Hindlimb muscle (tissue), 1 donor: Measurements from ENCODE around the gene NHLRC4. TPM values are rescaled to one million over a fixed set of nuclear protein-coding genes. Genes with fewer than 3 reads are reported as not detected.
A peak's percentile ranks its signal among the peaks of the same experiment; 100 is the strongest.

Experiments
- DNase-seq: peaks from one replicate; pipeline ENCODE4 v3.0.0-alpha.2; 2013
- polyA plus RNA-seq: library from polyadenylated mRNA; unstranded; fragments of 120-200 nt; gene quantifications from one replicate; pipeline ENCODE4 v1.2.1, GENCODE V29; 2013; ENCODE audit not compliant: insufficient read length

Gene NHLRC4
- polyA plus RNA-seq: 1.4 TPM

DNA sequence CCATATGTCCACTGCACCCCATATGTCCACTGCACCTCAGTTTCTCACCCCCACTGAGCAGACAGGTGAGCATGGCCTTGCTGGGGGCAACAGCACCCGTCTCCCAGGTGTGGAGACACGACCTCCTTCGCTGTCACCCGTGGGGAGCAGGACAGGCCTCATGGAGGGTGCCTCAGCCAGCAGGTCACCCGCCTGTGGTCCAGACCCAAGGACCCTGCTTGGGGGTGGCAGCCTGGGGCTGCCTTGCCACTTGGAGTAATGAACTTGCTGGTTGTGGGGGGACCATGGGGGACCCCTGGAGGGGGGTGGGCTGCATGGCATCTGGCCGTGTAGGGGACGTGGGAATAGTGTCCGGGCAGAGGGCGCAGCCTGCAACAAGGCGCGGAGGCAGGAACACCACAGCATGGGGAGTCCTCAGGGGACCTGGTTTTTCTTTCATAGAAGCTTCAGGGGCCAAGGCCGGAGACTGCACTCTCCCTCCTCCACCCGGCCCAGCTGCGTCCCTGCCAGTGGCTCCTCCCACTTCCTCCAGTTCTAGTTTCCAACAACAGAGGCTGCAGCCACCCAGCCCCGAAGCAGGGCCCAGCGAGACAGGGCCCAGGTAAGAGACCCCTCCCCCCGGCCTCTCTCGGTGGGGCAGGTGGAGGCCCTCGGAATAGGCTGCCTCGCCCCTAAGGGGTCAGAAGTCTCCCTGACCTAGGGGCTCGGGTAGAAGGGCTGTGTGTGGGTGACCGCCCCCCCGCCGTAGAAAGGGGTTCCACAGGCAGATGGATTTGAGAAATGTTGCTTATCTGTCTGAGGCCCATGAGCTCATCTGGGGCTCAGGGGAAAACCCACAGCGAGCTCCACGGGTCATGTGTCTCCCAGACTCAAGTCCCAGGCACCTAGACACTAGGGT is at the start of gene NHLRC4:
Gene NHLRC4, plus strand, starts transcription at position 531 of the 898 bp plus-strand sequence. CDS start 1,043 bp downstream, outside the sequence.
- DNase-seq: peak; percentile 83

DNA sequence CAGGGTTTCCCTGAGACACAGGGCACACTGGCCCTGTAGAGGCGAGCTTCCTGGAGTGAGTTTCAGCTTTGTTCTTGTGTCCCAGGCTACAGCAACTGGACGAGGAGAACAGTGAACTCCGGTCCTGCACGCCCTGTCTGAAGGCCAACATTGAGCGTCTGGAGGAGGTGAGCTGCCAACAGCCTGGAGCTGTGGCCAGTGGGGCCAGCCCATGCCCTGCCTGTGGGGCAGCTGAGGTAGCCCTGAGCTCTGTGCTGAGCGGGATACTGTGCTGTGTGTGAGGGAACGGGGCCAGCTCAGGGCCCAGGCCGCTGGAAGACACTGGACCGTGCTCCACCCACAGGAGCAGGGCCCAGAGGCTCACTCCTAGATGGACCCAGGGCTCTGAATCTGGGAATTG is 47.9 kb upstream of the NHLRC4 start:
- no peak for DNase-seq

DNA sequence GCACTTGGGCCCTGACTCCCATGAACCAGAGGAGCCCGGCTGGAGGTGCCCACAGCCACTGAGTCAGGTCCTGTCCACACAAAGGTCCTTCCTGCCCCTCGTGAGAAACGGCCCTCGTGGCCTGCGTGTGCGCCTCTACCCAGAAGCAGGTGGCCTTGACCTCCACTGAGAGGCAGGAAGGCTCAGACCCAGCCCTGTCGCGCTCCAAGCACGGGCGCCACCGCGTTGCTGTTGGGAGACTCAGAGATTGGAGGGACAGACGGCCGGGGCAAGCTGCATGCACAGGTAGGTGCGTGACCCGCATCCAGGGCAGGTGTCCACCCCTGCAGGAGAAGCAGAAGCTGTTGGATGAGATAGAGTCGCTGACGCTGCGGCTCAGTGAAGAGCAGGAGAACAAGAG is 47.4 kb upstream of the NHLRC4 start:
- DNase-seq: no peak

DNA sequence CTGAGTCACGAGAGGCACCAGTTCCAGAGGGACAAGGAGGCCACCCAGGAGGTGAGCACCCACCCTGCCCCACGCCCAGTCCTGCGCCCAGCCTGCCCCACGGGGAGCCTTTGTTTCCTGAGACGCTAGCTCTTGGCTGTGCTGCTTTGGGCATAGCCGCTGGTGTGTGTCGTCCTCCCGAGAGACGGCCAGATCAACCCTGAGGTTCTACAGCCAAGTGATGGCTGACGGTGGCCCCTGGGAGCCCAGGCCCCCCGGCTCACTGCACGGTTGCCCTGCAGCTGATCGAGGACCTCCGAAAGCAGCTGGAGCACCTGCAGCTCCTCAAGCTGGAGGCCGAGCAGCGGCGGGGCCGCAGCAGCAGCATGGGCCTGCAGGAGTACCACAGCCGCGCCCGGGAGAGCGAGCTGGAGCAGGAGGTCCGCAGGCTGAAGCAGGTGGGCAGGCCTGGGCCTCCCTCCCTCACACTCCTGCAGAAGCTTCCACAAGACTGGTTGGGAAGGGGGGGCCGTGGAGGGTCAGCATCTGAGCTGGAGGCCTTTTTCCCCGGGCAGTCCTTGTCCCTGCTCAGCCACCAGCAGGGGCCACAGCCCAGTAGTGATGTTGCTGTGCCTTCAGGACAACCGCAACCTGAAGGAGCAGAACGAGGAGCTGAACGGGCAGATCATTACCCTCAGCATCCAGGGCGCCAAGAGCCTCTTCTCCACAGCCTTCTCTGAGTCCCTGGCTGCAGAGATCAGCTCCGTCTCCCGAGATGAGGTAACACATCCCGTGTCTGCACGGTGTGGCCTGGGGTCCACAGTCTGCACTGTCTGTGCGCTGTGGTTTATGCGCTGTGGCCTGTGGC is 46.7 kb upstream of the NHLRC4 start:
- no peak for DNase-seq

GRCh38 chr16:520847-521246 is 46.0 kb upstream of the NHLRC4 start:
- no peak for DNase-seq

DNA sequence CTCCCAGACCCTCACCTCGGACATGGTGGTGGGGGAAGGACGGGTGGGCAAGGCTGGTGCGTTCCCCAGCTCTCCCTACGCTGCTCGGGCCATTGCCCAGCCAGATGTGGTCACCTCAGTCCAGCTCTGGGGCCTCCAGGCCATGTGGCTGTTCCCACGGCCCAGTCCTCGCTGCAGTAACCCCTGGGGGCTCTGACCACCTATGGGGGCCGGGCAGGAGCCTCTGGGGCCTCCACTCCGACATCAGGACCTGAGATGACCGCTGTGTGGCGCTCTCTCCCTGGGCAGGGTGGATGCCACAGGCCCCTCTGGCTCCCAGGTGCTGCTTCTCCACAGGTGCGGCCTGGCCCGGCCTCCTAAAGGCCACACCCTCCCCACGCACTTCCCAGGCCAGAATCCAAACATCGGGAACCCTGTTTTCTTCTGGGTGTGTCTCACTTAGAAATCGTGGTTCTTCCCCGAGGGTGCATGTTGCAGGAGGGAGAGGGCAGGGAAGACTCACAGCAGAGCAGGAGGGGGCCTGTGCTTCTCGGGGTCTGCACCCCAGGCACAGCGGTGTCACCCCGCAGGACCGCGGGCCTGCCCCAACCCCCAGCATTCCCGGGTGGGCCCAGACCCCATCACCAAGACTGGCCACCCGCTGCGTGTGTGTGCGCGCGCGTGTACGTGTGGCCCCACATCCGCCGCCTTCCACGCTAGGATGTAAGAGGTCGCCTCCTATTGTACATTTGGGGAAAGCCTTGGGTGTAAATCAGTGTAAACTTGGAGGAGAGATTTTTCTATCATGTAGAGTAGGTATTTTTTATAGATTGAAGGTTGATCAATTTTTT is 45.2 kb upstream of the NHLRC4 start:
- DNase-seq: no peak

GRCh38 chr16:522320-523096 is 44.3 kb upstream of the NHLRC4 start:
- DNase-seq: no peak

GRCh38 chr16:523097-523741 is 43.6 kb upstream of the NHLRC4 start:
- DNase-seq: no peak

DNA sequence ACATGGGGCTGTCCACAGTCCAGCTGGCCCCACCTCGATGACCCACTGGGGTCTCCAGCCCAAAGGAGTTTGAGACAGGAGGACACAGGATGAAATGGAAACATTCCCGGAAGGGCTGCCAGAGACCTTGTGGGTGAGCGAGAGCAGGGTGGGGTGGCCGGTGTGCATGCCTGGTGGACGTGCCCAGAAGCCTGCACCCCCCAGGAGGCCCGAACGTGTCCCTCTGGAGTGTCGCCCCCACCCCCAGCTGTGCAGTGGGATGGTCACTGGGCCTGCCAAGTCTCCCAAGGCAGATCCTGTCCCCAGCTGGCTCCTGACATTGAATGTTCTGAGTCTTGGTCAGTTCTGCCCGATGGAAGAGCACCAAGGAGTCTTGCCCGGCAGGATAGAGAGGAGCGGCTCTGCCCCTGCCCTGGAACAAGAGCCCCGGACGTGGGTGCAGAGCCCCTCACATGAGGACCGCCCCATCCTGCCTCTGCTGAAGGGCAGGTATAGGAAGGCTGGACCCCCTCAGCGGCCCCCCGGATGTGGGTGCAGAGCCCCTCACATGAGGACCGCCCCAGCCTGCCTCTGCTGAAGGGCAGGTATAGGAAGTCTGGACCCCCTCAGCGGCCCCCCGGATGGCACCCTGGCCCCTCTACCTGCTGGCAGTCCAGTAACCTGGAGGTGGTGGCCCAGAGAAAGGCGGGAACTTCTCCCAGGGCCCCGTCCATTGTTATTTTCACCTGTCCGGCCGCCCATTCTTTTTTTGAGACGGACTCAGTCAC is 42.3 kb upstream of the NHLRC4 start:
- no peak for DNase-seq

DNA sequence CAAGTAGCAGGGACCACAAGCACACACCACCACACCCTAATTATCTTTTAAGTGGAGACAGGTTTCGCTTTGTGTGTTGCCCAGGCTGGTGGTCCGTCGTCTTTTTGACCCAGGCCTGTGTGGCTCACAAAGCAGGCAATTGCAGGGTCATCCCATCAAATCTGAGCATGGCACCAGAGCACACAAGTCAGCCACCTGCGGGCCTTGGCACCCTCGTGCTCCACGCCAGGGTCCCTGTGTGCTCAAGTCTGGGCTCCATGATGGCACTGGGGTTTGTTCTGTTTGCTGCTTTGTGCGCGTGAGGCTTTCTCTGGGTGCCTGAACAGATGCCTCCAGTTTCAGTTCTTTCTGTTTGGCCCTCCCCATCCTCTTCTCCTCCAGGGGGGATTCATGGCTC is 41.7 kb upstream of the NHLRC4 start:
- DNase-seq: no peak

DNA sequence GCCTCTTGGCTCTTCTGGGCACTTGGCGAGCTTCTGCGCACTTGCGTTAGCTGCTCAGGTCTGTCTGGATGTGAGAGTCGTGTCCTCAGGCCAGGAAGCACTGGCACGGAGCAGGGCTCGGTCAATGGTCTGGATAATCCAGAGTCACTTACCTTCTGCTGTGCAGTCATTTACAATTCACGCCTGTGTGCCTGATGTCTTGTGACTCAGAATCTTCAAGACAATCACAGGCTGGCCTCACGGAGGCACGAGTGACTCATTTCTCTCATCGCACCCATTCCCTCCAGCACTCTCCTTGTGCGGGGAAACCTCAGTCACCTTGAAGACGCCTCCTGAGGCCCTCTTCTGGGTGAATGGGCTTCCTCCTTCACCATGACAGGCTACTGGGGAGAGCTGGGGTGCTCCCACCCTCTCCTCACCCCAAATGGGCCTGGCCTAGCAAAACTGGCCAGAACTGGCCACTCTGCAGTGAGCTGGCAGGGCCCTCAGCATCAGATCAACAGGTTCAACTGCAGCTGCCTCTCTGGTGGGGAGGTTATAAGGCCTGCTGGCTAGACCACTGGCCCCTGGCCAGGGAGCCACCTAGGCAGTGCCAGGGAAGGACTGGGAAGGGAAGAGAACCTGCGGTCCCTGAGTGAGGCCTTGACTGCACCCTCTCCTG is 41.2 kb upstream of the NHLRC4 start:
- DNase-seq: no peak

GRCh38 chr16:526181-527014 is 40.4 kb upstream of the NHLRC4 start:
- no peak for DNase-seq

DNA sequence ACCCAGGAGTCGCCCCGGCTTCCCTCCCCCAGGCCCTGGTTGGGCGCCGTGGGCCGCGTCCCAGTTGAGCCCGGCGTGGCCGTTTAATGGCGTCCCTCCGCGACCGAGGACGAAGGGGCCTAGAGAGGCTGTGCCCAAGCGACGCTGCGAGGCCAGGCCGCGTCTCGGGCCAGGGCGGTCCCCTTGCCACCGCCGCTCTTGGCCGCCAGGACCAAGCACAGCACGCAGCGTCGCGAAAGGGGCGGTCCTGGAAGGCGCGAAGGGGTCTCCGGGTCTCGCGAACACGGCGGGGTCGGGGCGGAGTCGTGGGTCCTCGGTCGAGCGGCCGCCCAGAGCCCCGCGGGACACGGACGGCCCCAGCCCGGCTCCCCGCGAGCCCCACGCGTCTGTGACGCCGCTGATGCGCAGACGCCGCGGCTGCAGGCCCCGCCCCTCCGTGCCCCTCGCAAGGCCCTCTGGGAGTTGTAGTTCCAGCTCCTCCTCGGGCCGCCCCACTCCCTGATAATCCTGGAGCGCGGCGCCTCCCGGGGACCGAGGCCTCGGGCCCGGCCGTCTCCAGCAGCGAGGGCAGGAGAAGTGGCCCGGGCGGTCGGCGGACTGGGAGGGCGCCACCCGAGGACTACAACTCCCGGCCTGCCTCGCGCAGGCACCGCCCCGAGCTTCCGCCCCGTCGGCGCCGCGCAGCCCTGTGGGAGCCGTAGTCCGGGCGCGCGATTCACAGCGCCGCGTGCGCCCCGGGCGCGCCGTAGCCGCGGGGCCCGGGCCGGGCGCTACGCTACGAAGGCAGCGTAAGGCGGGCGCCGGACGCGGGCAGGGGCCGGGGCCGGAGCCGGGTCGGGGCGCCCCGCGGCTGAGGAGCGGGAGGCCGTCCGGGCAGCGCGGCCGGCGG is 39.5 kb upstream of the NHLRC4 start, which contains the start of gene CAPN15:
Gene CAPN15, plus strand, starts transcription at position 698 of the 889 bp plus-strand sequence. CDS start 19,127 bp downstream, outside the sequence.
- peak; percentile 92 for DNase-seq

- no peak for DNase-seq
Measured at GRCh38 chr16:528111-529011, 38.4 kb upstream of the NHLRC4 start.

DNA sequence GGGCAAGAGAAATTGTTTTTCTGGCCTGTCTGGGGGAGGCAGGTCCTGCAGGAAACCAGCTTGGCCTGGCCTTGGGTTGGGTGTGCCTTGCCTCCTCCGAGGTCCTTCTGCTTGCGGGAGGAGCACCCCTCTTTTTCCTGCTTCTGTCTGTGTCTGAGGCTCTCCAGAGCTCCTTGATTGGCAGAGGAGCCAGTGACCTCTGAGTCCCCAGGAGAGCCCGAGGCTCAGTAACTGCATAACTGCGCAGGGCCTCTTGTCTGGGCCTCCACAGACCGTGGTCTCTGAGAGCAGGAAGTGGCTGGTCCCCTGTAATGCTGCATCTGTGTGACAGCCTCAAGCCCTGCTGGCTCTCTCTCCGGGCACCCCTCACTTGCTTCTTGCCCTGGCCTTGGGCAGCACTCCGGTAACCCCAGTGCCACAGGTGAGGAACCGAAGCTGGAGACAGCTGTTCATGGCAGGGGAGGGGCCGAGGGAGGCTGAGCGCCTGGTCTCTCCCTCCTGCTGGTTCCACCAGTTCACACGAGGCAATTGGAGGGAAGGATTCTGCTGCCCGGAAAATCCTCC is 37.7 kb upstream of the NHLRC4 start:
- DNase-seq: no peak
